ENCODE measurements around the gene TERT. TPM values are rescaled to one million over a fixed set of nuclear protein-coding genes. Genes with fewer than 3 reads are reported as not detected.

The TERT gene
- total RNA-seq, 1 experiment from 2014 or later = 15.1 TPM

DNA sequence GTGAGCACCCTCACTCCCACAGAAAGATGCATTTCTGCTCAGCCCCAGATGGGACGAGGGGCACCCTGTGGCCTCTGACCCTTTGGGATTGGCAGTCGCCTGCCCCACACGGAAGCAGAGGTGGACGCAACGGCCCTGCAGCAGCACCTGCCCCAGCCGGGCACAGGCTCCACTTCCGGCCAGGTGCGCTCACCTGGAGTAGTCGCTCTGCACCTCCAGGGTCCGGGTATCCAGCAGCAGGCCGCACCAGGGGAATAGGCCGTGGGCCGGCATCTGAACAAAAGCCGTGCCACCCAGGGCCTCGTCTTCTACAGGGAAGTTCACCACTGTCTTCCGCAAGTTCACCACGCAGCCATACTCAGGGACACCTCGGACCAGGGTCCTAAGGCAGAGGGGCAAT is 30.7 kb downstream of the TERT start:
- peaks cover 4% of the 10 kb centered on the region for H3K36me3 ChIP-seq (replicated peaks; ENCODE audit: control insufficient read depth, insufficient read depth, low read length)
- no peak for DNase-seq
- no peak overlapping the region for H3K4me3 ChIP-seq (ENCODE audit: insufficient read depth, low read depth, low read length)
- no peaks in the 10 kb centered on the region for H3K27me3 ChIP-seq (ENCODE audit: control insufficient read depth, insufficient read depth, low read length)

DNA sequence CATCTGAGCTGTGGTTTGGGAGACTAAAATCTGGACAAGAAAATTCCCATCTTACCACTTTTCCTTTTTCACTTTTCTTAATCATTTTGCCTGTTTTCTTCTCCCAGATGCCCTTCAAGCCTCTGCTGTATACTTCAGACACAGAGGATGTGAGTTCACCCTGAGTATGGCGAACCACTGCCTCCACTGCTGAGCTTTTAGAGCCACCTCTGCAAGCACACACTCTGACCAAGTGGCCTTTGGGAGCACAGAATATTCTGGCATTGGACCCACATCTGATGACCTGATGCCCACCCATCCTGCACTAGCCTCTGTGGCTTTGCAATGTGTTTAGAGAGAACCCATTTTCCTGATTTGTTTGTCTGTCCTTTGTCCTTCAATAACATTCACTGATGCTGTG is 32.5 kb downstream of the TERT start:
- H3K36me3 ChIP-seq (replicated peaks; ENCODE audit: control insufficient read depth, insufficient read depth, low read length) = peaks cover 3% of the 10 kb centered on the region; the same call in 1 of the 2 replicates
- no peaks in the 10 kb centered on the region for H3K27me3 ChIP-seq (ENCODE audit: control insufficient read depth, insufficient read depth, low read length)
- DNase-seq = no peak
- no peak overlapping the region for H3K4me3 ChIP-seq (ENCODE audit: insufficient read depth, low read depth, low read length)

DNA sequence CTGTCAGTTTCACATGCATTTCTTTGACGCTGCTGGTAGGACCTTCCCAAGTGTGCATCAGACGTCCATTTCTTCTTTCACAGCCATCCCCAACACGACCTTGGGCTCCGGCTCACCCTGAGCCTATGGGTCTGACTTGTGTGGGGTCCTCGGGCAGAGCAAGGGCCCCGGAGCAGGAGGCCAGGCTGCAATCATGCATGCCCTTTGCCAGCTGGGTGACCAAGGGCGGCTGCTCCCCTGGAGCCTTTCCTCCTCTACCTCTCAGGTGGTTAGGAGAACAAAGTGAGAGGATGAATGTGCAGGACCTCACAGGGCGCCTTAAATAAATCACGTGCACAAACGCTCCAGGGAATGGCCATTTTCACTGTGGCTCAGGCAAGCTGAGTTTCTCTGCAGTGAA is 33.2 kb downstream of the TERT start:
- peaks cover 3% of the 10 kb centered on the region; the same call in 1 of the 2 replicates for H3K36me3 ChIP-seq (replicated peaks; ENCODE audit: control insufficient read depth, insufficient read depth, low read length)
- no peak for DNase-seq

DNA sequence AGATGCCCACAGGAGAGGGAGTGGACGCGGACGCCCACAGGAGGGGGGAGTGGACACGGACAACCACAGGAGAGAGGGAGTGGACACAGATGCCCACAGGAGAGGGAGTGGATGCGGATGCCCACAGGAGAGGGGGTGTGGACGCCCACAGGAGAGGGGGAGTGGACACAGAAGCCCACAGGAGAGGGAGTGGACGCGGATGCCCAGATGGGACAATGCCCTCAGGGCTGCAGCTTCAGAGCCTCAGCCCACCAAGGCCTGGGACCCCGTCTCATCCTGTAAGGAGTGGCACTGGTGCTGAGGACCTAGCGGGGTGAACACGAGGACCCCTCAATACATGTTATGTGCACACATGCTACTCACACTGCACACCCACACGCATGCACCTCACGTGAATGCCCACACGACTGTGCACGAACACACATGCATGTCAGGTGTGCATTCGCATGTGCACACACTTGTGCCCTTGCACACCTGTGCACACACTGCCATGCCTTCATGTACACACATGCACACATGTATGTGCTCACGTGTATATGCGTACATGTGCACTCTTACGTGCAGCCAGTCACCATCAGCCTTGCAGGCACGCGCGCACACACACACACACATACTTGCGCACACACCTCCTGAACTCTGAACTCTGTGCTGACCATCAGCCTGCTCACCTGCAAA is 34.9 kb downstream of the TERT start:
- no peak for DNase-seq
- H3K36me3 ChIP-seq (replicated peaks; ENCODE audit: control insufficient read depth, insufficient read depth, low read length) = peaks cover 4% of the 10 kb centered on the region; the same call in 1 of the 2 replicates
- no peak overlapping the region for H3K4me3 ChIP-seq (ENCODE audit: insufficient read depth, low read depth, low read length)
- H3K27me3 ChIP-seq (ENCODE audit: control insufficient read depth, insufficient read depth, low read length) = no peaks in the 10 kb centered on the region

More for the DNA sequence above, 33.2 kb downstream of the TERT start:
- Histone ChIP-seq H3K4me3 (ENCODE audit: insufficient read depth, low read depth, low read length) (no peak overlapping the region), H3K27me3 (ENCODE audit: control insufficient read depth, insufficient read depth, low read length) (no peaks in the 10 kb centered on the region)

DNA sequence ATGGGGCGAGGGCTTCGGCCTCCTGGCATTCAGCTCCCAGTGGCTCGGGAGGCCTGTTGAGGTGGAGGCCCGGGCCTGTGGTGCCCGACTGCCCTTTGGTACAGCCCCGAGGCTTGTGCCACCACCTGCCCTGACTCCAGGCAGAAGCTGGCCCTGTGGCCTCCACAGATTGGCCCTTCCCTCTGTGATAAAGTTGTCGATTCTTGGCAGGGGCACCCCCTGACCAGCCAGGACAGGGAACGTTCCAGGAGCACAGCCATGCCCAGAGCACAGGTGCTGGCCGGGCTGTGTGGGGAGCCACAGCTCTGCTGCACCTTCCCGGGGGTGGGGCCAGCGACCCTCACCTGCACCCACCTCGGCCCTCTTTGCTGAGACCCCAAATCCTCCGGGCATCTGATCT is 37.0 kb downstream of the TERT start:
- H3K27me3 ChIP-seq (ENCODE audit: control insufficient read depth, insufficient read depth, low read length) = no peaks in the 10 kb centered on the region
- no peak for DNase-seq
- no peak overlapping the region for H3K4me3 ChIP-seq (ENCODE audit: insufficient read depth, low read depth, low read length)
- peaks cover 4% of the 10 kb centered on the region; the same call in 1 of the 2 replicates for H3K36me3 ChIP-seq (replicated peaks; ENCODE audit: control insufficient read depth, insufficient read depth, low read length)

DNA sequence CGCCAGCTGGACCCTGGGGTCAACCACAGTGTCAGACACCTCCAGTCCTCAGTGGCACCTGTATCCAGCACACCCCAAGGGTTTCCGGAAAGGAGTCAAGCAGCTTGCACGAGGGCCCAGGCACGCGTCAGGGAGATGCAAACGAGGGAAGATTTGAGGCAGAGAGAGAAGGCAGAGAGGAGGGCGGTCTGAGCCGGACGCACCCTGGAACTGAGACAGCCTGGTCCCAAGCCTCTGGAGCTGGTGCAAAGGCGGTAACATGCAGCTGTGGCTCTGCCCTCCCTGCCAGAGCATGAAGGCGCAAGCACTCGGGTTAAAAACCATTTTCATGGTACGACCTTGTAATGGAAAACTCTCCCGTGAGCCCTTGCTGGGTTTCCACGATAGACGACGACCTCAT is 37.5 kb downstream of the TERT start:
- DNase-seq = no peak
- Histone ChIP-seq H3K27me3 (ENCODE audit: control insufficient read depth, insufficient read depth, low read length) (no peaks in the 10 kb centered on the region), H3K4me3 (ENCODE audit: insufficient read depth, low read depth, low read length) (no peak overlapping the region), H3K36me3 (replicated peaks; ENCODE audit: control insufficient read depth, insufficient read depth, low read length) (peaks cover 4% of the 10 kb centered on the region; the same call in 1 of the 2 replicates)

DNA sequence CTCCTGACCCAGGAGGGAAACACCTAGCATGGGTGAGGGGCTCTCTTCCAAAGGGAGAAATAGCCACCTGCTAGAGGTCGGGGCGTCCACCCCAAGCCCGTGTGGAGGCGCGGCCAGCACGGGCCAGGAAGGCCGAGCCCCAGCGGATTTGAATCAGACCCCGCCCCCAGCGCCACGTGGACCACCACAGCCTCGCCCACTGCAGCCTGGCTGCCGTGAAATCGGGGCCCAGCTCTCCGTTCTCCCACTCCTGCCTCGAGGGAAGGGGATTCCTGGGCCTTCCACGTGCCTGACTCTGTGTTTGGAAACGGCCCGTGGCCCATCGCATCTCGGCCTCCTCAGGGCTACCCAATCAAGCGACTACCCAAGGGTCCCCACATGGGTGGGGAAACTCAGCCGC is 38.1 kb downstream of the TERT start:
- no peak for DNase-seq
- Histone ChIP-seq H3K36me3 (replicated peaks; ENCODE audit: control insufficient read depth, insufficient read depth, low read length) (peaks cover 4% of the 10 kb centered on the region; the same call in 1 of the 2 replicates), H3K27me3 (ENCODE audit: control insufficient read depth, insufficient read depth, low read length) (no peaks in the 10 kb centered on the region), H3K4me3 (ENCODE audit: insufficient read depth, low read depth, low read length) (no peak overlapping the region)

DNA sequence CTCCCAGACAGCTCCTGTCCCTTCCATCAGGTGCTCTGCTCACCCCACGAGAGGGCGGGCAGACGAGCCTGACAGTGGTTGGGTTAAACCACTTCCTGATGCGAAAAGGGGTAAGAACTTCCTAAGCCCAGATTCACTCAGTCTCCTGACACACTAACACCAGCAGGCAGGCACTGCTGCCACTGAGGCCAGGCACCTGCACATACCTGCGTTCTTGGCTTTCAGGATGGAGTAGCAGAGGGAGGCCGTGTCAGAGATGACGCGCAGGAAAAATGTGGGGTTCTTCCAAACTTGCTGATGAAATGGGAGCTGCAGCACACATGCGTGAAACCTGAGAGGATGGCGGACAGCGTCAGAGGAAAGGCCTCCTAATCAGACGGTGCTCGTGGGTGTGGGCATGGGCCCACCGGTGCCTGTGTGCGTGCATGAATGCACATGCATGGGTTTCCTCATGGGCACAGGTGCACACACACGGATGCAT is 39.7 kb downstream of the TERT start:
- Histone ChIP-seq H3K4me3 (ENCODE audit: insufficient read depth, low read depth, low read length) (no peak overlapping the region), H3K36me3 (replicated peaks; ENCODE audit: control insufficient read depth, insufficient read depth, low read length) (peaks cover 3% of the 10 kb centered on the region; the same call in 1 of the 2 replicates), H3K27me3 (ENCODE audit: control insufficient read depth, insufficient read depth, low read length) (no peaks in the 10 kb centered on the region)
- DNase-seq = no peak

DNA sequence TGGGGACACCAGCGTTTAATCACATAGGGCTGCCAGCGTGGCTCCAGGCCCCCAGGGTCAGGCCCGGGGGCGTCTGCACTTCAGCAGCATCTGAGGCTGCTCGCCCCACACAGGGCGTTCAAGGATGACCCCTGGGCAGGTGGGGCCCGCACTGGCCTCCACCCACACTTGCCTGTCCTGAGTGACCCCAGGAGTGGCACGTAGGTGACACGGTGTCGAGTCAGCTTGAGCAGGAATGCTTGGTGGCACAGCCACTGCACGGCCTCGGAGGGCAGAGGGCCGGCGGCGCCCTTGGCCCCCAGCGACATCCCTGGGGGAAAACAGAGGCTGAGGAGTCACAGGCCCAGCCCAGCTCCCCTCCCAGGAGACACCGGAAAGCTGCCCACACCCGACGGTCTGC is 40.7 kb downstream of the TERT start:
- DNase-seq = no peak
- Histone ChIP-seq H3K36me3 (replicated peaks; ENCODE audit: control insufficient read depth, insufficient read depth, low read length) (0 out of 2 replicates have a peak, but pooled peaks cover 1% of the 10 kb centered on the region), H3K27me3 (ENCODE audit: control insufficient read depth, insufficient read depth, low read length) (no peaks in the 10 kb centered on the region), H3K4me3 (ENCODE audit: insufficient read depth, low read depth, low read length) (no peak overlapping the region)

DNA sequence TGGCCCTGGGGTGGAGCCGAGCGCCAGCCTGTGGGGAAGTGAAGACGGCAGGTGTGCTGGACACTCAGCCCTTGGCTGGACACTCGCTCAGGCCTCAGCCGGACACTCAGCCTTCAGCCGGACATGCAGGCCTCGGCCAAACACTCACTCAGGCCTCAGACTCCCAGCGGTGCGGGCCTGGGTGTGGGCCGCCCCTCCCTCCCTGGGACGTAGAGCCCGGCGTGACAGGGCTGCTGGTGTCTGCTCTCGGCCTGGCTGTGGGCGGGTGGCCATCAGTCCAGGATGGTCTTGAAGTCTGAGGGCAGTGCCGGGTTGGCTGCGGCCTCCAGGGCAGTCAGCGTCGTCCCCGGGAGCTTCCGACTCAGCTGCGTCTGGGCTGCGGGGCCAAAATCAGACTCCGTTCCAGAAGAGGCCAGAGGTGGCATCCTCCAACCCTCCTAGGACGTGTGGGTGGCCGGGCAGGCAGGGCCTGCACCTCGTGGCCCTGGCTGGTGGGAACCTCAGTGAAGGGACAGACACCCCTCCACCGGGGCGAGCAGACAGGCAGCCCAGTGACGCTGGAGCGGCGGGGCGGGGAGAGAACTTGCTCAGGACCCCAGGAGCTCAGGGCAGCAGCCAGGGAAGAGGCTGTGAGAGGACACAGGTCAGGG is 41.3 kb downstream of the TERT start:
- Histone ChIP-seq H3K4me3 (ENCODE audit: insufficient read depth, low read depth, low read length) (no peak overlapping the region), H3K36me3 (replicated peaks; ENCODE audit: control insufficient read depth, insufficient read depth, low read length) (0 out of 2 replicates have a peak, but pooled peaks cover 1% of the 10 kb centered on the region), H3K27me3 (ENCODE audit: control insufficient read depth, insufficient read depth, low read length) (no peaks in the 10 kb centered on the region)
- no peak for DNase-seq

DNA sequence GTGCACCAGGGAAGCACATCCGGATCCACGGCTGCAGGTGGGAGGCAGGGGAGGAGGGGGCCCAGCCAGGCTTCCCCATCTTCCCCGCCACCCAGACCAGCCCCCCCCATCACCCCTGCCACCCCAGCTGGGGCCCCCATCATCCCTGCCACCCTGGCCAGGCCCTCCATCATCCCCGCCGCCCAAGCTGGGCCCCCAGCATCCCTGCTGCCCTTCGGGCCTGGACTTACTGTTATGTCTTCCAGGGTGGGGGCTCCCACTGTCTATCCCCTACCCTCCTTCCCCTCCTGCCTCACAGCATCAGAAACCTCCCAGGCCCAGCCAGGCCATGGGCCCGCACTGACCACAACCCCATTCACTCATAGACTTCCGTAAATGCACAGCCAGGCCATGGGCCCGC is 42.2 kb downstream of the TERT start:
- 0 out of 2 replicates have a peak, but pooled peaks cover 1% of the 10 kb centered on the region for H3K36me3 ChIP-seq (replicated peaks; ENCODE audit: control insufficient read depth, insufficient read depth, low read length)
- H3K4me3 ChIP-seq (ENCODE audit: insufficient read depth, low read depth, low read length) = no peak overlapping the region
- DNase-seq = no peak
- no peaks in the 10 kb centered on the region for H3K27me3 ChIP-seq (ENCODE audit: control insufficient read depth, insufficient read depth, low read length)

DNA sequence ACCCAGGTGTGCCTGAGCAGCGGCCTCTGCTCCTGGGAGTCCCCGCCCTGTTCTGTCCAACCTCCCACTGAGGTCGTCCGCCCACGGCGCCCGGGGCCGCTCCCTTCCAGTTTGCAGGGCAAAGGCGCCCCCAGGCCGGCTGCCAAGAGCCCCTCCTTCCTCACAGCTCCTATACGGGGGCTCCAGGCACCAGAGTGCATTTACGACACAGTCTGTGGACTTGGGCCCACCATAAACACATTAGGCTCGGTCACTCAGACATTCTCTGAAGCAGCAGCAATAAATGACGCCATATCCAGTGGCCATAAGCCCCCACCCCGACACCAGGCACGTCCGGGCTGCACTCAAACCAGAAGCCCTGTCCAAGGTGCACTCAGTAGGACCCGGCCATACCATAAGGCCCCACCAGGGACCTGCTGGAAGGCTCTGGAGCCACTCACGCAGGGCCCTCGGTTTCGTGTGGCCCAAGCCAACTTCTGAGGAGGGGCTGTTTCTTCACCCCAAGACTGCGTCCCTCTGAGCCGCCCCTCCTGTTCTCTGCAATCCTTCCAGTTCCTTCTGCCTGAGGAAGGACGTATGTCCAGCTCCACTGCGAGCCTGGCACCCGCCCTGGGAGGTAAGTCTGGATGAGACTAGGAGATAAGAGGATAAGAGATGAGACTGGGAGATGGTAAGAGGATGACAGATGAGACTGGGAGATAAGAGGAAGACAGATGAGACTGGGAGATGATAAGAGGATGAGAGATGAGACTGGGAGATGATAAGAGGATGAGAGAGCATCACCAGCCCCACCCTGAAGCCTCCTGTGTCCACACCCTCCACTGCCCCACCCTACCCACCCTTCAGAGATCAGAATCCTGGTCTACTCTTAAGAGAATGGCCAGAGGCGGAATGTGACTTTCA is 42.9 kb downstream of the TERT start:
- DNase-seq = no peak
- no peak overlapping the region for H3K4me3 ChIP-seq (ENCODE audit: insufficient read depth, low read depth, low read length)
- no peaks in the 10 kb centered on the region for H3K27me3 ChIP-seq (ENCODE audit: control insufficient read depth, insufficient read depth, low read length)
- H3K36me3 ChIP-seq (replicated peaks; ENCODE audit: control insufficient read depth, insufficient read depth, low read length) = 0 out of 2 replicates have a peak, but pooled peaks cover 1% of the 10 kb centered on the region

DNA sequence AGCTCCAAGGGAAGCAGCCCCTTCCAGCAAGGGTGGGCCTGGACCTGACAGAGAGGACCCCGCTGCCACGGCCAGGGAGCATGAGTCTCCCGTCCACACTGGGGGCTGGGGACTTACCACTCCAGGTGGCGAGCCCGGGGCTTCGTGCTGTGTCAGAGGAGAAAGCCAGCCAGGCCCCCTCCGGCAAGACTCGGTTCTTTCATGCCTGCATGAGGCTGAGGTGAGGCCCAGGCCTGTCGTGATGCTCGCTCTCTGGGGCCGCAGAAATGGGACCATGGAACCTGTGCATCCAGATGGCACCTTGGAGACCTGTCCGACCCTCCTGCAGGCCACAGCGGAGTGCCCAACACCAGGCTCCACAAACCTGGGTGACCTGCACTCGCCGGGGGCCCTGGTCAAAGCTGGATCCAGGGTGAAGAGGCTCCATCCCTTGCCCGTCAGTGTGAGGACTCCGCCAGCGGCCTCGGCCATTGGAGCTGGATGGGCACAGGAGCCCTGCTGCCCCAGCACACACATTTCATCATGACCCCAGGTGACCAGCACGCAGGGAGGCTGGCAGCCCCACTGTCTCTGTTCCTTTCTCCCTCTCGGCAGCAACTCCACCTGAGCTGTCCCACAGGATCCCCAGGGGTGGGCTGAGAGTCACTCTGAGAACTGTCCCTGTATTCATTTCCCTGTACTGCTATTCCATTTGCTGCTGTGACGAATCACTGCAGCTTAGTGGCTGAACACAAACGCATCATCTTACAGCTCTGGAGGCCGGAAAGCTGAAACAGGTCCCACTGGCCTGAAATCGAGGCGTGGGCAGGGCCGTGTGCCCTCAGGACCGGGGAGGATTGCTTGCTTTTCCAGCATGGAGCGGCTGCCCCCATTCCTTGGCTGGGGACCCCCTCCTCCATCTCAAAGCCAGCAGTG is 45.2 kb downstream of the TERT start:
- no peak overlapping the region for H3K4me3 ChIP-seq (ENCODE audit: insufficient read depth, low read depth, low read length)
- no peak for DNase-seq
- H3K36me3 ChIP-seq (replicated peaks; ENCODE audit: control insufficient read depth, insufficient read depth, low read length) = no peaks in the 10 kb centered on the region
- no peaks in the 10 kb centered on the region for H3K27me3 ChIP-seq (ENCODE audit: control insufficient read depth, insufficient read depth, low read length)

DNA sequence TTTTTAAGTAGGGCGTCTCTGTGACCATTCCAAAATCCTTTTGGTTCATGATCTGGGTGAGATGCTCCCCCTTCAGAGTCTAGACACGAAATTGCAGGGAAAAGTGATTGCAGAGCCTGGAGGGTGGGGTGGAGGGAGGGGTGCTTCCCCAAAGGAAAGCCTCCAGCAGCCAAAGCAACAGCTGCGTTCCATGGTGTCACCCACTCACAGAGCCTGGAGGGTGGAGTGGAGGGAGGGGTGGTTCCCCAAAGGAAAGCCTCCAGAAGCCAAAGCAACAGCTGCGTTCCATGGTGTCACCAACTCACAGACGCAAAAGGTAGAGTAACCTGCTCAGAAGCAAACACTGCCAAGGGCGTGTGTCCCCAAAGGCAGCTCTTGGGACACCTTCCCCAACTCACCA is 47.1 kb downstream of the TERT start:
- Histone ChIP-seq H3K4me3 (ENCODE audit: insufficient read depth, low read depth, low read length) (no peak overlapping the region), H3K27me3 (ENCODE audit: control insufficient read depth, insufficient read depth, low read length) (no peaks in the 10 kb centered on the region), H3K36me3 (replicated peaks; ENCODE audit: control insufficient read depth, insufficient read depth, low read length) (no peaks in the 10 kb centered on the region)
- no peak for DNase-seq

All from H7 (cell line).